ENCODE results near the gene MED13L.

MED13L gene

DNA sequence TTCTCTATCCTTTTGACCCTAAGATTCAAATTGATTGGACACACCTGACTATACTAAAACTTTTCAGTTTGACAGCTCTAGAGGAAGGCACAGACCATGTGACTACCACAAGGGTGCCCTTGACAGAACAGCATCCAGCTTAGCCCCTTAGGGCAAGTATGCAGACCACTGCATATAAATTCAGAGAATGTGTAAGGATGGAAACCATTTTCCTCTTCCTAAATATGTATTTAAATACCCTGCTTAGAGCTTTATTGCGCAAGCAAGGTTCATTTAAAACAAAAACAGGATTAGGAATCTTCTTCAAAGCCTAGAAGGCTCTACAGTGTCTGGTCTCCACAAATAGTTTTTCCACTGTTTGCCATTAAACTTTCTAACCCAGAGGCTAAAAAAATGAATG is 202.8 kb downstream of the MED13L start:
- DNase-seq: no peak

DNA sequence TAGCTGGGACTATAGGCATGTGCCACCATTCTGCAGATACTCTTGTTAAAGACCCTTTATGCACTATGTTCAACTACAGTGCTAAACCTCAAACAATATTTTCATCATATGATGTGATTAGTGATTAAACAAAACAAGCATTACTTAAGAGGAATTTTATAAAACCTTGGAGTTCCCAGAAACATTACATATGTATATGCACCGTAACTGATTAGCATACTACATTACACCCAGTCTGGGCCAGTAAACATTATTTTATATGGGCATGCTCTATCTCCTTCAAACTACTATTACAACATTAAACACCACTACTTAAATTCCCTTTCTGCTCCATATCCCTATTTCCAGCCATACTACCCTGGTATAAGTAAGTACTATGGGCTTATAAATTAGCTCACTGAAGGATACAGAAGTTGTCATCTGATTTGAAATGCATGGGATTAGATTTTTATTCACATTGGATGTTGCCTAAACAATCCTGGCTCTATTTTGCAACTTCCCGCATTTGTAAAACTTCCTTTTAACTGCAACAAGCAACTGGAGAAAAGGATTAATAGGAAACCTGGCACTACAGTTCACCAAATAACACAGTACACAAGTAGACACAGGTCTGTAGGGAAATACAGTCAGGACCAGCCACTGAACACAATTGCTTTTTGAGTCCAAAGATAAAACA is 205.8 kb downstream of the MED13L start:
- no peak for DNase-seq

DNA sequence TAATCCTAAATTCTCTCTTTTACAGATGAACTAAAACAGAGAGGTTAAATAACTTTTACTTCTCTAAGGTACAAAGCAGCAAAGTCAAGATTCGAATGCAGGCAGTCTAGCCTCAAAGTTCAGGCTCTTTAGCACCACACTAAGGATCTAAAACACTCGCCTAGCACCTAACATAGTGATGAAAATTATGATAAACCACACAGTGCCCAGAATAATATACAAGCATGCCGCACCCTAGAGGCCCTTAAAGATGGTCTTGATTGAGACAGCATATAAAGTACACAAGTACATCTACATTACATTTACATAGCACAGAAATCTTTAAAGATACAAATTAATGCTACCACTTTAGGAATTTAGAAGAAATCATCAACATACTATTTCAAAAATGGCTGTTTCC is 207.0 kb downstream of the MED13L start:
- DNase-seq: no peak

DNA sequence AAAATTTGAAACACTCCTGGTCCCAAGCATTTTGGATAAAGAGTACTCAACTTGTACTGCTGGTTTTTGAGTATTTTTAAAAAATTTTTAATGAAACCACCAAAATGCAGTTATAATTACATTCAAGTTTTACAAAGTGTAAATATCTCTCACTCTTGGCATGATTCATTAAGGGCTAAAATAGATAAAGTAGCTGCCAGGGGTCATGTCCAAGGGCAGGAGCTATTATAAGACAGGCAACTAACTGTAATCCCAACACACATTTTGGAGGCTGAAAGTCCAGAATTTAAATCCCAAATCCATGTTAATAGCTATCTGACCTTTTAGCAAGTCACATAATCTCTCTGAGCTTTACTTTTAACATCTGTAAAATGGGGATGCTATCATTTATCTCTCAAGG is 207.6 kb downstream of the MED13L start:
- no peak for DNase-seq

DNA sequence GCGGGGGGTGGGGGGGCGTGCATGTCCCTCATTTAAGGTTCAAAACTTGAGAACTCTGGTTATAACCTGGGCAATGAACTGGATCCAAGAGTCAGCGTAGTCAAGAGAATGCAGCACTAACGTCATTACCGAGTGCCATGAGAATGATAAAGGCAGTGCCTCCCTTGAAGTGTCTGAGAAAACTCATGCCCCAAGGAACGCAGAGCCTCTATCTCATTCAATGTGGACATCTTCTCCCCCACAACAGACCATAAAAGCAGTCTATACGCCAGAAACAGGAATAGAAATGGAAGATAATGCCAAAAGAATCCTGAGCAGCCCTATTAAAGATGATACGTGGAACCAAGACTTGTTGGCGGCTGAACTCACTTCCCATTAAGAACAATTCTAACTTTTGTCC is 208.6 kb downstream of the MED13L start:
- DNase-seq: no peak

DNA sequence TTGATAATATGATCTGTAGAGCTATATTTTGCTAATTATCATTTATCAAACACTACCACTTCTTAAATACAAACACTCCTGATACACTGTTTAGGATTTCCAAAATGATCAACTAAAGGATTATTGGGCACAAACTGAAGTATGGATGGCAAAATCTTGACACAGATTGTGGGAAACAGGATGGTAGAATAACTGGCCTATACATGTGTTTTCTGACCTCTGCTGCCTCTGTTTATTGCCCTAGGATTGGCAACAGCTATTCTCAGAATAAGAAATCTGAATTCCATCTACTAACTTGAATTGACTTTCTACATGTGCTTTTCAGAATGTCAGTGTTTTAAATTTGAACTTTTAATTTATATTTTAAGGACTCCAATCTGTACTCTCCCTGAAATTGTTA is 209.1 kb downstream of the MED13L start:
- DNase-seq: no peak

DNA sequence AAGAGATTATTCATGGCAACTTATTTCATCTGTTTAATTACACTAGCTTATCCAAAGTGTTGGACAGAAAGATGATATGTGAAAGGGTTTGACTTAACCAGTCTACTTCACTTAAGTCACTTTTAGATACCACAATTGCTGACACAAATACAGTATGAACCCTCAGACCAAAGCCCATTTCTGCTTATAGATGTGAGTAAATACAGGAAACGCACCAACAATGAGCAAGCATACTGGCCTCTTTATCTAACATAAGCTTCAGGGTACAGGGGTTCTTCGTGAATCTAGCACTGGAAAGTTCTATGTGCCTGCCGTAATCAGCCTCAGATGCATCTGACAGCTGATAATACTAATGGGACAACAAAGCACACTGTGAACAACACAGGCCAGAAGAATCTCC is 209.6 kb downstream of the MED13L start:
- no peak for DNase-seq

DNA sequence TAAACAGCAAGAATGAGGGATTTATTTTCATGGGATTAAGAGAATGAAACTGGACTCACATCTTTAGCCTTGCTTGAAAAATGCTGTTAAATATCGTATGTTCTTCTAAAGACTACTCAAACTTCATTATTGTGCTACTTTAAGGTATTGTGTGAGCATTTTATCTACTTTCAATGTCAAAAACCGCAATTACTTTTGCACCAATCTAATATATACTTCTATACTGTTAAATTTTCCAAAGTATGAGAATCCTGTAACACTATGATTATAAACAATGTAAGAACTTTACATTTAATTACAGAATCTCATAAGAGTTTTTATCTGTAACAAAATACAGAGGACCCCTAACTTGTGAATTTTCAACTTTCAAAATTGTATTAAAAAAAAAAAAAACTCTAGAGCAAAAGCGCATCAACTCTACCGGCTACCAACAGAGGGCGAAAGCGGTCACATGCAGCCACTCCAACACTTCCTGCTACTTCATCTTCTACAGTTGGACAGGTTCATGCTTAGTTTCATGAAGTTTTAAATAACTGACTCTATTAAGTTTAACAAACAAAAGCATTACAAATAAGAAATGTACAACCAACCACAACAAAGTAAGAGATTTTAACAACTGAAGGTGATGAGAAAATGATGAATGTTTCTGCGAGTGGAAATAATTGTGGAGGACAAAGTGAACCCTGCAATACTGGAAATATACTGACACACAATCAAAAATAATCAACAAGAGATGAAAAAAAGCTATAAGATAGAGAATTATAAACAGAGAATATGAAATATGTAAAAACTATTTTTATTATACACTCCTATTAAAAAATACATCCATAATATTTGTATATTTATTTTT is 210.9 kb downstream of the MED13L start:
- no peak for DNase-seq

DNA sequence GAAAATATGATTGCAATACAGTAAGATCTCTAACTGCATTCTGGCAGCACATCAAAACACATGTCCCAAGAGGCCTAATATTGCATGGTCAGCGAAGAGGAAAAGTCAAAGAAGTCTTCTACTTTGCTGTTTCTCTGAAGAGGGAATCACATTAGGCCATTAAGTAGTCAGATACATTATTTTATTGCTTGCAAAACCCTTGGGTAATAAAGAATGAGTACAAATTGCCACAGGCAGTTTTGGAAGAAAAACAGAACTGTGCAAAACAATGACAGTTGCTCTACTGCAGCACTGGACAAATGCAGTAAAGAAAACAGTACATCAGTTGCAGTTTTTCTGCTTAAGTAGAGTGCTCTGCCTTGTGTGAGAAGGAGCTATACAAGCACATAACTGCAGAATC is 211.9 kb downstream of the MED13L start:
- peak; percentile 57 for DNase-seq

DNA sequence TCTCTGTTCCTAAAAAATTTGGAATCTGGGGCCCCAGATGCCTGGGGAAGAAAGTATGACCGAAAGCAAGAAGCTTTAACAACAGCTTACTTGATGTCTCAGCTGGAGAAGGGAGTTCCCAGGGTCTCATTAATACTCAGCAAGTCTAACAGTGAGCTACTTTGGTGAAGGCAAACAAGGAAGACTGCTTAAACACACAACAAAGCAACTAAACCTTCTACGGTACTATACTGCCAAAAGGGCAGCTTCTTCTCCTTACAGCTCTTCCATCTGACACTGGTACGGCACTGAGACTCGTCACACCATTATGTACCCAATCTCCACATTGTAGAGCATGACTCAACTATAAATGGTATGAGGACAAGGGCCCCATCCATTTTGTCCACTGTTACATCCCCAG is 213.0 kb downstream of the MED13L start:
- no peak for DNase-seq

DNA sequence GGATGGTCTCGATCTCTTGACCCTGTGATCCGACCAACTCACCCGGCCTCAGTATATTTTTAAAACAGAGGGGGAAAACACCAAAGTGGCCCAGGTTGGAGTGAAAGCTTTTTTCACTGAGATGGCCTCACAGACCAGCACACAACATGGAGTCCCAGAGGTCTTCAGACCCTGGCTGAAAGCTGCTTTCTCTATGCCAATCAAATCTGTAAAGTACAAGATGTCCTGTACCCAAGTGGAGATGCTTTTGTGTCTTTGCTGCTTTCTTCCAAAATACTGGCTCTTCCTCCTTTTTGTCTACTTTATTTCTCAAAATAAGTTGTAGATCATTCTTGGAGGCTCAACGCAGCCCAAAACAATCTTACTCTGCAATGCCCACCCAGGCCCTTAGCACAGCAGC is 214.8 kb downstream of the MED13L start:
- DNase-seq: no peak

DNA sequence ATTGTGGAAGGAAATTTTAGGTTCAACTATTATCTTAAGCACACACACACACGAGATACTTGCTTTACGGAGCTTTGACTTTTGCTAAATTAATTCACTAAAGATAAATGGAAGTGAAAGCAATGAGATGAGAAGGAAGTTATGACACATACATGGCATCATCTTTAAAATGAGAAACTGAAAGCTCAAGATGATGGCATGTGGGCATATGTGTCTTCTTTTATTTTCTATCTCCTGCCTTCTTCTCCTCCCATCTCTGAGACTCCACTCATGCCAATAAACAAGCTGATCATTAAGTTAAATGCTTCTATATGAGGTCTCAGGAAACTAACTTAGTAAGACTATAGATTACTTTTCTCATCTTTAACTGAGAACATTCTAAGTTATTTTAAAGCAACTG is 216.7 kb downstream of the MED13L start:
- no peak for DNase-seq

DNA sequence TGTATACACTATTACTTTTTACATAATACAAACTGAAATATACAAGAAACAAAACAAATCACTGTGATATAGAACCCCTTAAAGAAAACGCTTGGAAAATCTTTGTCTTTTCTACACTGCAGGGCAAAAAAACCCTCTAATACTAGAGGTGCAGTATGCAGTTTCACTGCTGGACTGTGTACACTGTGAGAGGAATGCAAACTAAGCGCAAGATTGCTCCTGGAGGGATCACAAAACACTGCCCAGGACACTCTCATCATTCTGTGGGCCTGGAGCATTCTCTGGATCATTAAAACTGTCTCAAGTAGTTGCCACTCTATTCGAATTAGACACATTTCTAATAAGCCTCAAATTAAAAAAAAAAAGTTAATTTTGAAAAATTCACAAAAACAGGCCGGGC is 217.6 kb downstream of the MED13L start:
- DNase-seq: no peak

DNA sequence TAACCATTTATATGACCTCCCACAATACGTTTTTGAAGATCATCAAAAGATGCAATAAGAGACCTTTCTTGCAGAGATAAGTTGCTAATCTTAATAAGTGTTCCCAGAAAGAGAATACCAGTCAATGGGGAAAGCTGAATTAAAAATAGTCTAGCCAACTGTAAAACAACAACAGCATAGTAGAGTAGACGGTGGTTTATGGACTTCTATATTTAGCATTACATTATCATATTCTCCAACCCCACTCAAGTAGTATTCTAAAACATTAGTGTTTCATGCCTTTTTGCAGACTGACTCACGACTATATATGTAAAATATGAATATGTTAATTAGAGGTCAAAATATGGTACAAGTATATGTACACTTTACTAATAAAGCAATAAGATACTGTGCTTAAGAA is 218.9 kb downstream of the MED13L start:
- DNase-seq: no peak

DNA sequence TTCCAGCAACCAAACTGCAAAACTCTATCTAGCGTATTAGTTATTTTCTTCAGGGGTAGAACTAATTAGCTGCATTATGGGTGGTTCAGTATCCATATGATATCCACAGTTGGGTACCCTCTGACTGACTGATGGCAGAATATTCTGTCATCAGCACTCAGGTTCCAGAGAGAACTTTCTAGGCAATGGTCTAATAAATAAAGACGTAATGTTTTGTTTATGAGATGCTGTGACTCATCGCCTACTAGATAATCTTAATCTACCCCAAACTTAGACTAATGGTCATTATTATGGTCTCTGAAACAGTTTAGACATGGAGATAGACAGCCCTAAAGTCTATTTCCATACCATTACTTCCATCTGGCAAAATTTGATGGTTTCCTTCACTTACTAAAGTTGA is 220.1 kb downstream of the MED13L start:
- no peak for DNase-seq

DNA sequence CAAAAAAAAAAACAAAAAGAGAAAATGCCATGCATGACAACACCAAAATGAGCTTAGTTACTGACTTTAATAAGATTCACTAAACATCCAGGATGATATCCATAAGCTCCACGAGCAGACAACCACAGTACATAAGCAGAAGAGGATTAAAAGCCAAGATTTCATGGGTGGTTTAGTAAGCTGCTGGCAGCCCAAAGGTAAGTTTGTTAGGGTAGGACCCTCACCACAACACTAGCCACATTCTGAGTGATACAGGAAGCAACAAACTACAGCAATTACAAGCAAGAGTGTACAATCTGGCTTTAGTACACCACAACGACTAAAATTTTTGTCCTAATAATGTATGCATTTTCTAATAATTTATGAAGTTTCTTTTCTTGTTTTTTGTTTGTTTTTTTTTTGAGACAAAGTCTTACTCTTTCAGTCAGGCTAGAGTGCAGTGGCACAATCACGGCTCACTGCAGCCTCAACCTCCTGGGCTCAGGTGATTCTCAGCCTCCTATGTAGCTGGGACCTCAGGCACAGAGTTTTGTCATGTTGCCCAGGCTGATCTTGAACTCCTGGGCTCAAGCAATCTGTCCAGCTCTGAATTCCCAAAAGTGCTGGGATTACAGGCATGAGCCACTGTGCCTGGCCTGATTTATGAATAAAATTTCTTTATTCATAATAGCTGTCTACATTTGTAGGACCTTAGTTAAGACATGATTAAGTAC is 221.4 kb downstream of the MED13L start:
- DNase-seq: no peak

DNA sequence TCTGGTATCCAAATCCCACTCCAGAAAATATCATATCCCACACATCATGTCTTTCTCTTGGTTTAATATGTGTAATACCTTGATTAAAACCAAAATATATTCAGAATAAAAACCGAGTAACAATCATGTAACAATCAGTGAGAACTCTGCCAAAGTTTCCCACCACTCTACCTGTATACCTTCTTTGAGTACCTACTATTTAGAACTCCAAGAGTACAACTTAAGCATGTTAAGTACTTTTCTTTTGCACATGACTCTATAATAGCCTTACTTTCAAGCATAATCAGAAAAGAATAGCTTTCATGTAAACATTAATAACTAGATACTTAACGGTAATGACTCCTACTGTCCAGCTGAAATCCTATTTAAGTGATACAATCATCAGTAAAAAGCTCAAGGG is 223.2 kb downstream of the MED13L start:
- peak; percentile 51 for DNase-seq

DNA sequence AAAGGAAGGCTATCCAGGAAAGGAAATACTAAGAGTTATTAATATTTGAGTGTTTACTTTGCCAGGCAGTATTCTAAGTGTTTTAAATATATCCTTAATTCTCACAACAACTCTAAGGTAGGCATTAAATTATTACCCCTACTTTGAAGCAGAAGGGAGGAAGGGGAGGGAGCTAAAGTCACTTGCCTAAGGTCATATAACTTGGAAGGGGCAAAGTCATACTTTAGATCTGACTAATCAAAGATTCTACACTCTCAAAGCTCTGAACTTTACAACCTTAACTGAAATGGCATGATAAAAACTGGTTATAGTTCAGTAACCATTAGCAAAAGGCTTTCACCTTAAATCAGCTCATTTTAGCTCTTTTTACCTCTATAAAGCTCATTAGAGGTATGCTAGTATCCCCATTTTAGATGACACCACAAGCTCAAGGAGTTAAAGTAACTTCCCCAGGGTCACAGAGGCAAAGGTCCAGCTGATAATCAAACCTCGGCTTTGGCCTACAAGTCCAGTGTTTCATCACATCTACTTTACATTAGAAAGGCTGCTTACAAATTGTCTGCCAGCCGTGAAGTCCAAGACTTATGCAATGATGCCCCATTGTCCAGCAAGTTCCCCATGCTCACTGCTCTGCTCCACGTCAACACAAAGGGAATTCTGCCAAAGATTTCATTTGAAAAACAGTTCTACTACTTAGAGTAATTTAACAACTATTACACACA is 223.9 kb downstream of the MED13L start:
- no peak for DNase-seq

DNA sequence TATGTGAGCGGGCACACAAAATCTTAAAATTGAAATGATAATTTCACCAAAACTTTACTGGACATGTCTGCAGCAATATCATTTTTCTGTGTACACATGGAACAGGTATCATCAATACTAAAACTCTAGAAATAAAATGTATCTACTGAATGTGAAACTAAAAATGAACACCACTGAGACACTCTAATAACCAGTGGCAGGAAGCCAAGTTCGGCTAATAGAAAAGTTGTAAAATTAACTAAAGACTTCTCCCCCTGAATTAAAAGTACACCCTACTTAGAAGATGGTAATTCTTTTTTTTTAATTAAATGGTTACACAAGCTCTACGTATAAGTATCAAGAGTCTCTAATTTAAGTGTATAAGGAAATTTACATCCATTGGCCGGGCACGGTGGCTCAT is 227.2 kb downstream of the MED13L start:
- DNase-seq: no peak

DNA sequence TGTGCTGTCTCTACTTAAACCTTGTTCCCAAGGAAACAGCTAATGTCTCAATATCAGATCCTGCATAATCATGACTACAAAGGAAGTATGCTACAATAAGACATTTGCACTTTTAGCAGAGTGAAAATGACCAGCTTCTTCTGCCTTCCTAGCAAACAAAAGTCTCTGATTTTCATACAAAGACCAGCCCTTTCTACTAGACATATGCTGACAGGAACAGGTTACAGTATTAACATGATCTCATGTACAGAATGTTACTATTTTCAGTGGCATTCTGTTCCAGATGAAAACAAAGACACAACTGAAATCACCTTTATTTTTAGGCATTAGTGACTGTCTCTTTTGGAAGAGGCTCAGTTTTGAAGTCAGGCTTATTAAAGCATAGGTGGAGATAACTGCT is 228.6 kb downstream of the MED13L start:
- no peak for DNase-seq

DNA sequence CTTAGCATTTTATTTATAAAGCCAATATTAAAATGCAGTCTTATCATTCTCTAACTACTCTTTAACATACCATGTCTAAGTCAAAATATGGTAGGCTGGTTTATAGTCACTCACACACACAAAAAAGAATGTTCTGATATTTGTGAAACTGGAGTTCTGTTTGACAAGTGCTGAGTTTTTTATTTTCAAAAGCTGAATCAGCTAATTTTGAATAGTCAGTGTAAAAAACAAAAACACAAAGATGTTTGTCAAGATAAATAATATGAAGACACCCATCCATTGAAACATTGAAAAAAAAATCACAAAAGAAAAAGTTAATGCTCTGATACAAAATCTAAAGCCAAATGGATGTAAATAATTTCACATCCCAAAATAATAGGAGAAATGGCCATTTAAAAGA is 231.5 kb downstream of the MED13L start:
- DNase-seq: no peak

DNA sequence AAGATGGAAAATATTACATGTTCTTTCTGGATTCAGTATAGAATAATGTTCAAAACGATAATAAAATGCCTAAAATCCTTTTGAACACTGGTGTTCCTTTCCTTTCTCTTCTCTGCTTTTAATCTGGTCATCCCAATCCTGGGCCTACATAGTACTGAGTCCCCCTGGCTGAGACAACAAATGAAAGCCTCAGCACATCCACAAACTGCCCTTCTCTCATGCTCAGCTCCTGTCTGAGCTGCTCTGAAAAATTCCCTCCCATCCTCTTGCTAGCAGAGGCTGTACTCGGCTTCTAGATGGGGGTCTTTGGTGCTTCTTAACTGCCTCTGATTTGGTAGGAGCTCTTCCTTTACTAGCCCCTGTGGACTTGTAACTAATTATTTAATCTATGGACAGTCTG is 232.3 kb downstream of the MED13L start:
- no peak for DNase-seq

All from DMS79 (cell line).